ENCODE results near the gene NUB1. TPM values are rescaled to one million over a fixed set of nuclear protein-coding genes. Genes with fewer than 3 reads are reported as not detected.

NUB1 gene
- total RNA-seq, 1 experiment from 2014 or later = 48.5 TPM

DNA sequence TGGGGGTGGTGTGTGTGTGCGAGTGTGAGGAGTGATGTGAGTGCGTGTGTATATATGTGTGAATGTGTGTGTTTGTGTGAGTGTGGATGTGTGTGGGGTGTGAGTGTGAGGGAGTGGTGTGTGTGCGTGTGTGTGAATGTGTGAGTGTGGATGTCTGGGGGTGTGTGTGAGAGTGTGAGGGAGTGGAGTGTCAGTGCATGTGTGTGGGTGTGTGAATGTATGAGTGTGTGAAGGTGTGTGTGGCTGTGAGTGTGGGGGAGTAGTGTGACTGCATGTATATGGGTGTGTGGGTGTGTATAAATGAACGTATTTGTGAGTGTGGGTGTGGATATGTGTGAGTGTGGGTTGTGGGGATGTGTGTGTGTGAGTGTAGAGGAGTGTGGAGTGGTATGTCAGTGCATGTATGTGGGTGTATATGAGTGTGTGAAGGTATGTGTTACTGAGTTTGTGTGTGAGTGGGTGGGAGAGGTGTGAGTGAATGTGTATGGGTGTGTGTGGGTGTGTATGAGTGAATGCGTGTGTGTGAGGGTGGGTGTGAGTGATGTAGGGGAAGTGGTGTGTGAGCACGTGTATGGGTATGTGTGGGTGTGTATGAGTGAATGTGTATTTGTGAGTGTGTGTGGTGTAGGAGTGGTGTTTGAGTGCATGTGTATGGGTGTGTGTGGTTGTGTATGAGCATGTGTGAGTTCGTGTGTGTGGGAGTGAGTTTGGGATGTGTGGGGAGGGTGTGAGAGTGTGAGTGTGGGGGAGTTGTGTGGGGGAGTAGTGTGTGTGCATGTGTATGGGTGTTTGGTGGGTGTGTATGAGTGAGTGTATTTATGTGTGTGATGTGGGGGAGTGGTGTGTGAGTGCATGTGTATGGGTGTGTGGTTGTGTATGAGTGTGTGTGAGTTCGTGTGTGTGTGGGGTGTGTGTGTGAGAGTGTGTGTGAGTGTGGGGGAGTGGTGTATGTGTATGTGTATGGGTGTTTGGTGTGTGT lies 28.5 kb upstream of the NUB1 start:
- Histone ChIP-seq H3K4ac (ENCODE audit: low read depth, low read length) (no peak overlapping the region), H2BK20ac (ENCODE audit: low read depth, low read length, poor library complexity, severe bottlenecking) (no peak overlapping the region), H4K91ac (ENCODE audit: insufficient read length, low read depth, low read length) (no peak overlapping the region), H3T11ph (ENCODE audit: low read length) (no peak overlapping the region), H3K27me3 (ENCODE audit: insufficient read depth, low read length) (no peaks in the 10 kb centered on the region), H3K79me2 (ENCODE audit: insufficient read depth, low read length) (no peaks in the 10 kb centered on the region), H3K4me1 (ENCODE audit: insufficient read depth, low read length) (no peaks in the 10 kb centered on the region), H3K4me2 (ENCODE audit: insufficient read depth, insufficient read length, low read length) (no peak overlapping the region), H3K27ac (ENCODE audit: insufficient read length, low read depth, low read length) (no peak overlapping the region), H2BK120ac (ENCODE audit: low read depth, low read length, poor library complexity, severe bottlenecking) (no peak overlapping the region), H3K23me2 (ENCODE audit: insufficient read length, low read depth, low read length, poor library complexity, severe bottlenecking) (no peaks in the 10 kb centered on the region), H2AFZ (ENCODE audit: low read length) (no peak overlapping the region), H2BK12ac (ENCODE audit: insufficient read length, low read depth, low read length) (no peak overlapping the region), H3K9me3 (ENCODE audit: control insufficient read depth, low read depth, low read length) (peaks cover 6% of the 10 kb centered on the region), H3K14ac (ENCODE audit: insufficient read depth, low read length) (no peak overlapping the region), H4K5ac (ENCODE audit: insufficient read length, low read depth, low read length) (no peak overlapping the region), H3K56ac (ENCODE audit: insufficient read length, low read depth, low read length) (no peak overlapping the region), H2BK5ac (ENCODE audit: insufficient read length, low read length) (no peak overlapping the region), H4K20me1 (ENCODE audit: control insufficient read depth, insufficient read depth, insufficient read length) (no peaks in the 10 kb centered on the region), H3K79me1 (ENCODE audit: insufficient read depth, low read depth, low read length, poor library complexity, severe bottlenecking) (no peaks in the 10 kb centered on the region), H2AK5ac (ENCODE audit: insufficient read length, low read length) (no peak overlapping the region), H3K9ac (ENCODE audit: extremely low read depth, insufficient read length, low read length) (no peak overlapping the region), H4K8ac (replicated peaks; ENCODE audit: insufficient read length, low read depth, low read length) (no peak overlapping the region), H3K23ac (ENCODE audit: insufficient read length, low read depth, low read length) (no peak overlapping the region), H3K18ac (ENCODE audit: insufficient read length, low read depth, low read length) (no peak overlapping the region), H2BK15ac (ENCODE audit: low read depth, low read length) (no peak overlapping the region)
- 0 out of 4 replicates have a peak, but pooled peaks cover 0 to 2% of the 10 kb centered on the region in 2 experiments for H3K4me1 Mint-ChIP-seq
- WGBS (ENCODE audit: extremely low coverage, insufficient read length, low lambda C conversion rate) = 100% methylated on average over 8 of the region's 8 CpGs
- TF ChIP-seq, protein P1, sequence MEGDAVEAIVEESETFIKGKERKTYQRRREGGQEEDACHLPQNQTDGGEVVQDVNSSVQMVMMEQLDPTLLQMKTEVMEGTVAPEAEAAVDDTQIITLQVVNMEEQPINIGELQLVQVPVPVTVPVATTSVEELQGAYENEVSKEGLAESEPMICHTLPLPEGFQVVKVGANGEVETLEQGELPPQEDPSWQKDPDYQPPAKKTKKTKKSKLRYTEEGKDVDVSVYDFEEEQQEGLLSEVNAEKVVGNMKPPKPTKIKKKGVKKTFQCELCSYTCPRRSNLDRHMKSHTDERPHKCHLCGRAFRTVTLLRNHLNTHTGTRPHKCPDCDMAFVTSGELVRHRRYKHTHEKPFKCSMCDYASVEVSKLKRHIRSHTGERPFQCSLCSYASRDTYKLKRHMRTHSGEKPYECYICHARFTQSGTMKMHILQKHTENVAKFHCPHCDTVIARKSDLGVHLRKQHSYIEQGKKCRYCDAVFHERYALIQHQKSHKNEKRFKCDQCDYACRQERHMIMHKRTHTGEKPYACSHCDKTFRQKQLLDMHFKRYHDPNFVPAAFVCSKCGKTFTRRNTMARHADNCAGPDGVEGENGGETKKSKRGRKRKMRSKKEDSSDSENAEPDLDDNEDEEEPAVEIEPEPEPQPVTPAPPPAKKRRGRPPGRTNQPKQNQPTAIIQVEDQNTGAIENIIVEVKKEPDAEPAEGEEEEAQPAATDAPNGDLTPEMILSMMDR (conservative IDR thresholded peaks at IDR 0.05) = no peak
- DNase-seq = no peak
- H3K4me3 Mint-ChIP-seq = no peak overlapping the region
- peaks cover 9% of the 10 kb centered on the region in 2 experiments for H3K9me3 Mint-ChIP-seq
- H3K27me3 Mint-ChIP-seq (ENCODE audit: low read depth) = peaks cover 5% of the 10 kb centered on the region
- no peak overlapping the region for H3K27ac Mint-ChIP-seq
- peaks cover 0 to 2% (median 2%) of the 10 kb centered on the region in 3 experiments; a peak in 3 of 7 replicates for H3K36me3 Mint-ChIP-seq (ENCODE audit: insufficient read depth in 1 of 3, low read depth in 3 of 3)
